H1 (cell line): ENCODE measurements around the gene USP1. TPM values are rescaled to one million over a fixed set of nuclear protein-coding genes. Genes with fewer than 3 reads are reported as not detected.

Experiments
- CTCF ChIA-PET: fragments of 300-600 bp; sonication (Branson Sonifier 250); formaldehyde crosslinking; loops from one replicate; lab custom pipeline; 2021; ENCODE audit not compliant: partially characterized antibody; lab: Charles Lee
- POLR2A ChIA-PET: fragments of 300-600 bp; sonication (Branson Sonifier 250); formaldehyde crosslinking; loops from one replicate; lab custom pipeline; 2021; ENCODE audit warnings: inconsistent platforms; ENCODE audit not compliant: partially characterized antibody; lab: Charles Lee
- DNase-seq, 2 experiments: peaks; one replicate each; pipeline versions ENCODE4 v3.0.0 to v3.0.0-alpha.2; 2010 to 2022; ENCODE audit warnings: low spot score in 2 of 2, low read depth in 1 of 2, mixed read lengths in 1 of 2
- FAIRE-seq: peaks from 2 replicates; lab custom pipeline; 2011; peaks lifted over from hg19 to GRCh38; lab: Jason Lieb, UNC
- H2AFZ ChIP-seq: 2 replicates; pipeline ENCODE4 v1.8.1; 2012; ENCODE audit warnings: low read length, inconsistent platforms
- H2AK5ac ChIP-seq: 2 replicates; pipeline ENCODE4 v1.6.1; 2013; ENCODE audit warnings: low read depth, low read length
- H2BK120ac ChIP-seq: replicated peaks from 2 replicates; pipeline ENCODE3; 2013; ENCODE audit warnings: low read depth, low read length, inconsistent platforms
- H2BK12ac ChIP-seq: 2 replicates; pipeline ENCODE4 v1.6.1; 2013; ENCODE audit warnings: low read depth, low read length
- H2BK15ac ChIP-seq: 2 replicates; pipeline ENCODE4 v1.6.1; 2013; ENCODE audit warnings: low read length
- H2BK20ac ChIP-seq: 2 replicates; pipeline ENCODE4 v1.6.1; 2013; ENCODE audit warnings: low read length
- H2BK5ac ChIP-seq: 2 replicates; pipeline ENCODE4 v1.6.1; 2013; ENCODE audit warnings: low read depth, low read length
- H3K14ac ChIP-seq: 2 replicates; pipeline ENCODE4 v1.6.1; 2013; ENCODE audit warnings: inconsistent platforms; ENCODE audit not compliant: insufficient read length
- H3K18ac ChIP-seq: 2 replicates; pipeline ENCODE4 v1.6.1; 2013; ENCODE audit warnings: low read length; ENCODE audit errors: extremely low read depth
- H3K23ac ChIP-seq: 2 replicates; pipeline ENCODE4 v1.6.1; 2013; ENCODE audit warnings: inconsistent platforms; ENCODE audit not compliant: insufficient read length
- H3K23me2 ChIP-seq: 2 replicates; pipeline ENCODE4 v1.6.1; 2013; ENCODE audit warnings: low read depth, low read length
- H3K27ac ChIP-seq: 2 replicates; pipeline ENCODE4 v1.6.1; 2011; ENCODE audit warnings: low read depth, low read length, inconsistent platforms
- H3K27me3 ChIP-seq, 4 experiments: replicated peaks in 1 of 4; 1 replicate in 1 of 4; 2 replicates in 3 of 4; pipeline versions ENCODE4 v1.6.1 to v1.8.1; 2011 to 2013; ENCODE audit warnings: low read length in 3 of 4, mild to moderate bottlenecking in 3 of 4, inconsistent platforms in 2 of 4, mixed read lengths in 2 of 4, moderate library complexity in 1 of 4; ENCODE audit not compliant: control insufficient read depth in 3 of 4, insufficient read depth in 3 of 4; ENCODE audit errors: extremely low read depth in 1 of 4
- H3K36me3 ChIP-seq, 4 experiments: 2 replicates each; pipeline versions ENCODE4 v1.6.1 to v1.8.1; 2011 to 2013; ENCODE audit warnings: mild to moderate bottlenecking in 4 of 4, low read length in 3 of 4, moderate library complexity in 2 of 4, control low read depth in 1 of 4, inconsistent platforms in 1 of 4; ENCODE audit not compliant: insufficient read depth in 4 of 4, control insufficient read depth in 2 of 4
- H3K4ac ChIP-seq: replicated peaks from 2 replicates; pipeline ENCODE3; 2013; ENCODE audit warnings: low read length, low read depth, mixed read lengths, inconsistent platforms; ENCODE audit not compliant: insufficient read length
- H3K4me1 ChIP-seq, 4 experiments: replicated peaks in 1 of 4; 1 replicate in 1 of 4; 2 replicates in 3 of 4; pipeline versions ENCODE4 v1.6.1 to v1.8.1; 2011 to 2013; ENCODE audit warnings: low read length in 3 of 4, inconsistent platforms in 2 of 4, mixed read lengths in 1 of 4; ENCODE audit not compliant: insufficient read depth in 4 of 4, control insufficient read depth in 3 of 4
- H3K4me2 ChIP-seq, 2 experiments: 2 replicates each; pipeline versions ENCODE4 v1.6.1 to v1.8.1; 2011 to 2013; ENCODE audit warnings: low read depth in 2 of 2, low read length in 2 of 2, control low read depth in 1 of 2, inconsistent platforms in 1 of 2, mild to moderate bottlenecking in 1 of 2; ENCODE audit not compliant: insufficient read depth in 1 of 2
- H3K4me3 ChIP-seq, 4 experiments: fragments of 200-600, 300-600 bp in 1 of 4; sonication (generic), shearing (Covaris generic), sonication (Bioruptor Twin) in 1 of 4; 2 replicates each; pipeline versions ENCODE4 v1.5.1 to v1.8.1; 2011 to 2016; ENCODE audit warnings: low read length in 4 of 4, low read depth in 3 of 4, control low read depth in 2 of 4, inconsistent platforms in 2 of 4, mild to moderate bottlenecking in 2 of 4, mixed read lengths in 1 of 4, moderate library complexity in 1 of 4; ENCODE audit not compliant: insufficient read depth in 2 of 4; ENCODE audit errors: extremely low read depth in 1 of 4
- H3K56ac ChIP-seq: replicated peaks from 2 replicates; pipeline ENCODE3; 2013; ENCODE audit warnings: low read depth, mild to moderate bottlenecking, mixed read lengths, low read length, inconsistent platforms; ENCODE audit not compliant: insufficient read length
- H3K79me1 ChIP-seq: 2 replicates; pipeline ENCODE4 v1.6.1; 2013; ENCODE audit warnings: low read depth, low read length, control low read depth
- H3K79me2 ChIP-seq, 2 experiments: 2 replicates each; pipeline versions ENCODE4 v1.6.1 to v1.8.1; 2012 to 2013; ENCODE audit warnings: low read length in 2 of 2, mild to moderate bottlenecking in 2 of 2, inconsistent platforms in 1 of 2; ENCODE audit not compliant: insufficient read depth in 2 of 2, control insufficient read depth in 1 of 2
- H3K9ac ChIP-seq, 4 experiments: replicated peaks in 1 of 4; 1 replicate in 1 of 4; 2 replicates in 3 of 4; pipeline versions ENCODE4 v1.6.1 to v1.8.1; 2011 to 2013; ENCODE audit warnings: low read depth in 3 of 4, low read length in 3 of 4, control low read depth in 2 of 4, mild to moderate bottlenecking in 2 of 4, moderate library complexity in 2 of 4, inconsistent platforms in 1 of 4; ENCODE audit errors: extremely low read depth in 1 of 4
- H3K9me3 ChIP-seq, 2 experiments: 2 replicates each; pipeline versions ENCODE4 v1.6.1 to v1.8.1; 2012 to 2013; ENCODE audit warnings: mild to moderate bottlenecking in 2 of 2, moderate library complexity in 2 of 2, control low read depth in 1 of 2, inconsistent platforms in 1 of 2, low read depth in 1 of 2, low read length in 1 of 2, mixed read lengths in 1 of 2; ENCODE audit not compliant: insufficient read depth in 2 of 2
- H4K20me1 ChIP-seq, 2 experiments: replicated peaks in 1 of 2; 2 replicates each; pipeline versions ENCODE3 to v1.8.1; 2011 to 2013; ENCODE audit warnings: inconsistent platforms in 2 of 2, low read length in 2 of 2, mild to moderate bottlenecking in 1 of 2; ENCODE audit not compliant: insufficient read depth in 2 of 2, control insufficient read depth in 1 of 2
- H4K5ac ChIP-seq: 2 replicates; pipeline ENCODE4 v1.6.1; 2013; ENCODE audit warnings: low read length, low read depth, mixed read lengths, inconsistent platforms; ENCODE audit not compliant: insufficient read length
- H4K8ac ChIP-seq: 2 replicates; pipeline ENCODE4 v1.8.0; 2013; ENCODE audit warnings: mild to moderate bottlenecking, moderate library complexity, low read length, inconsistent platforms; ENCODE audit not compliant: insufficient read depth; ENCODE audit errors: extremely low read depth
- H4K91ac ChIP-seq: replicated peaks from 2 replicates; pipeline ENCODE3; 2013; ENCODE audit warnings: low read length, mixed read lengths, inconsistent platforms; ENCODE audit not compliant: insufficient read length
- ASH2L ChIP-seq: fragments of 200-600, 300-600 bp; sonication (generic); IDR thresholded peaks from one replicate; pipeline ENCODE4 v1.7.1; 2017; ENCODE audit warnings: low read length
- BRCA1 ChIP-seq: IDR thresholded peaks from 2 replicates; pipeline ENCODE4 v1.6.1; 2012; ENCODE audit warnings: low read depth, low read length, improper control_type of control experiment
- E2F6 ChIP-seq: IDR thresholded peaks from 2 replicates; pipeline ENCODE4 v1.6.1; 2012; ENCODE audit warnings: inconsistent platforms
- FOSL1 ChIP-seq: IDR thresholded peaks from 2 replicates; pipeline ENCODE4 v1.6.1; 2011; ENCODE audit warnings: mild to moderate bottlenecking, low read depth, low read length, moderate library complexity; ENCODE audit not compliant: insufficient read depth
- RNF2 ChIP-seq: fragments of 200-900, 300-1000 bp; sonication (generic); IDR thresholded peaks from 2 replicates; pipeline ENCODE4 v1.7.1; 2016; ENCODE audit warnings: borderline replicate concordance, low read depth, mild to moderate bottlenecking, antibody characterized with exemption, low read length; ENCODE audit not compliant: poor library complexity, severe bottlenecking; ENCODE audit errors: missing control alignments
- TBP ChIP-seq: IDR thresholded peaks from 2 replicates; pipeline ENCODE4 v1.6.1; 2011; ENCODE audit warnings: low read depth, low read length, improper control_type of control experiment
- WGBS, 2 experiments: shearing (Covaris generic) in 1 of 2; methylation state at CpG; one replicate each; pipeline versions ENCODE4 v1.1.6 to v1.1.7; 2013 to 2015; ENCODE audit warnings: low lambda C conversion rate in 2 of 2, mixed read lengths in 2 of 2, inconsistent platforms in 1 of 2, low coverage in 1 of 2, missing lambda C conversion rate in 1 of 2; ENCODE audit not compliant: insufficient replicate concordance in 2 of 2, insufficient coverage in 1 of 2, insufficient read length in 1 of 2; ENCODE audit errors: extremely low coverage in 1 of 2, missing lambda C conversion rate in 1 of 2; 5-methylcytosine and 5-hydroxymethylcytosine counted together
- polyA plus RNA-seq, 7 experiments: library from polyadenylated mRNA; depleted of rRNA in 3 of 7; stranded (reverse) in 5 of 7; unstranded in 2 of 7; fragments of >200 nt in 5 of 7; fragments of 200-250 nt in 2 of 7; gene quantifications; 1 replicate in 5 of 7; 2 replicates in 1 of 7; 4 replicates in 1 of 7; pipeline versions ENCODE4 v1.2.1 to v1.2.3, GENCODE V29; 2011 to 2013; ENCODE audit warnings: missing spikeins in 2 of 7, mixed read lengths in 2 of 7
- total RNA-seq: library from RNA; stranded (reverse); fragmentation: NEBNext Ultra II Directional; extraction: Animal tissue kit (Norgen Biotek cat#: 25700); gene quantifications from 2 replicates; pipeline ENCODE4 v1.2.1, GENCODE V29; 2021

Gene USP1
- total and polyA plus RNA-seq, 2 of the 8 experiments (the other 6 are each of a cell fraction or from before 2014, with no cell fraction given) = 9.1 to 49.6 TPM

GRCh38 chr1:62389531-62389930 is 47.3 kb upstream of the USP1 start:
- POLR2A ChIA-PET = interaction anchor here (0.8 to 1.0 kb wide), 2 partner anchors 46 to 183 kb away, joined by 3 read pairs; no protein-coding TSS in a partner anchor
- no peak overlapping the region for H2AFZ ChIP-seq
- no peak overlapping the region for H2BK12ac ChIP-seq
- no peaks in the 10 kb centered on the region for H3K23me2 ChIP-seq
- CTCF ChIA-PET = interaction anchor here (0.7 to 10.0 kb wide), 10 partner anchors 18 to 617 kb away, joined by 3 to 191 read pairs (median 6); no protein-coding TSS in a partner anchor
- H3K14ac ChIP-seq = no peak overlapping the region
- no peaks in the 10 kb centered on the region for H3K79me2 ChIP-seq
- FAIRE-seq (no peak), DNase-seq (no peak)
- no peak overlapping the region for H2BK15ac ChIP-seq
- H3K36me3 ChIP-seq = no peaks in the 10 kb centered on the region
- no peak overlapping the region for H3K27ac ChIP-seq
- H3K4me2 ChIP-seq = no peak overlapping the region
- TF ChIP-seq TBP (no peak), FOSL1 (no peak), BRCA1 (no peak), E2F6 (no peak), RNF2 (no peak), ASH2L (no peak)
- no peak overlapping the region for H2AK5ac ChIP-seq
- no peak overlapping the region for H4K8ac ChIP-seq
- H4K20me1 ChIP-seq = no peaks in the 10 kb centered on the region
- no peaks in the 10 kb centered on the region for H3K27me3 ChIP-seq
- no peak overlapping the region for H2BK20ac ChIP-seq
- no peak overlapping the region for H3K56ac ChIP-seq
- H2BK120ac ChIP-seq = no peak overlapping the region
- H3K9ac ChIP-seq = no peak overlapping the region
- H3K9me3 ChIP-seq = no peaks in the 10 kb centered on the region
- H2BK5ac ChIP-seq = no peak overlapping the region
- no peak overlapping the region for H4K5ac ChIP-seq
- no peak overlapping the region for H3K4ac ChIP-seq
- WGBS, 2 experiments = 94% methylated on average over 6 of the region's 6 CpGs; no CpG with 5 or more reads in 1 of the 2 experiments
- no peak overlapping the region for H4K91ac ChIP-seq
- H3K23ac ChIP-seq = no peak overlapping the region
- H3K18ac ChIP-seq = no peak overlapping the region
- peaks cover 0 to 2% (median 0%) of the 10 kb centered on the region in 4 experiments; a peak in 1 of 7 replicates for H3K4me1 ChIP-seq
- H3K4me3 ChIP-seq = no peak overlapping the region
- no peaks in the 10 kb centered on the region for H3K79me1 ChIP-seq
